Endothelial cell of umbilical vein (primary cell): ENCODE results near the gene POC5. TPM values are rescaled to one million over a fixed set of nuclear protein-coding genes. Genes with fewer than 3 reads are reported as not detected.

Experiments used
- BruUV-seq: library from RNA; stranded (reverse); fragments of 400-500 nt; replicated peaks from 2 replicates; lab custom pipeline; 2021; lab: Mats Ljungman, UMichigan
- CTCF ChIA-PET: fragments of 300-600, 350-600 bp; sonication (Branson Sonifier 250); formaldehyde crosslinking; loops from one replicate; lab custom pipeline; 2021; ENCODE audit warnings: antibody characterized with exemption, inconsistent platforms; lab: Charles Lee
- POLR2A ChIA-PET: fragments of 300-600, 350-600 bp; sonication (Branson Sonifier 250); formaldehyde crosslinking; loops from one replicate; lab custom pipeline; 2021; ENCODE audit warnings: antibody characterized with exemption, inconsistent platforms; lab: Charles Lee
- DNase-seq: peaks from one replicate; pipeline ENCODE4 v3.0.0-alpha.2; 2011; ENCODE audit warnings: low read depth, low spot score
- FAIRE-seq: peaks from 2 replicates; lab custom pipeline; 2011; peaks lifted over from hg19 to GRCh38; lab: Jason Lieb, UNC
- H2AFZ ChIP-seq: 2 replicates; pipeline ENCODE4 v1.6.0; 2012; ENCODE audit warnings: low read depth, low read length, control low read depth, inconsistent platforms
- H3K27ac ChIP-seq: 2 replicates; pipeline ENCODE4 v1.5.1; 2011; ENCODE audit warnings: low read depth, mild to moderate bottlenecking, control low read depth, low read length, moderate library complexity; ENCODE audit not compliant: insufficient read depth
- H3K27me3 ChIP-seq, 2 experiments: 2 replicates each; pipeline versions ENCODE4 v1.6.0 to v1.6.1; 2011; ENCODE audit warnings: low read length in 2 of 2, mixed read lengths in 1 of 2; ENCODE audit not compliant: control insufficient read depth in 2 of 2, insufficient read depth in 2 of 2
- H3K36me3 ChIP-seq, 2 experiments: 2 replicates in 1 of 2; 3 replicates in 1 of 2; pipeline ENCODE4 v1.5.1; 2011; ENCODE audit warnings: low read length in 2 of 2, mild to moderate bottlenecking in 1 of 2, moderate library complexity in 1 of 2; ENCODE audit not compliant: control insufficient read depth in 2 of 2, insufficient read depth in 2 of 2; ENCODE audit errors: extremely low read depth in 1 of 2
- H3K4me1 ChIP-seq: 3 replicates; pipeline ENCODE4 v1.5.1; 2011; ENCODE audit warnings: mild to moderate bottlenecking, low read length; ENCODE audit not compliant: control insufficient read depth, insufficient read depth; ENCODE audit errors: extremely low read depth
- H3K4me2 ChIP-seq: 2 replicates; pipeline ENCODE4 v1.6.1; 2011; ENCODE audit warnings: low read length, control low read depth, mixed read lengths; ENCODE audit not compliant: insufficient read depth
- H3K4me3 ChIP-seq, 3 experiments: fragments of 200-600 bp in 1 of 3; sonication (generic), shearing (Covaris generic) in 1 of 3; replicated peaks in 1 of 3; 2 replicates each; pipeline ENCODE4 v1.5.1; 2011 to 2016; ENCODE audit warnings: control low read depth in 3 of 3, low read length in 3 of 3, mild to moderate bottlenecking in 2 of 3, inconsistent platforms in 1 of 3, low read depth in 1 of 3, moderate library complexity in 1 of 3; ENCODE audit not compliant: insufficient read depth in 1 of 3
- H3K79me2 ChIP-seq: 2 replicates; pipeline ENCODE4 v1.6.0; 2012; ENCODE audit warnings: low read length, inconsistent platforms; ENCODE audit not compliant: control insufficient read depth, insufficient read depth
- H3K9ac ChIP-seq: replicated peaks from 2 replicates; pipeline ENCODE3; 2011; ENCODE audit warnings: low read length, control low read depth; ENCODE audit not compliant: insufficient read depth; ENCODE audit errors: extremely low read depth
- H3K9me1 ChIP-seq: replicated peaks from 3 replicates; pipeline ENCODE4 v1.6.0; 2011; ENCODE audit warnings: mild to moderate bottlenecking, low read length; ENCODE audit not compliant: control insufficient read depth, insufficient read depth; ENCODE audit errors: extremely low read depth
- H3K9me3 ChIP-seq: replicated peaks from 2 replicates; pipeline ENCODE4 v1.5.1; 2012; ENCODE audit warnings: low read length, inconsistent platforms; ENCODE audit not compliant: control insufficient read depth, insufficient read depth
- H4K20me1 ChIP-seq: replicated peaks from 2 replicates; pipeline ENCODE3; 2011; ENCODE audit warnings: mild to moderate bottlenecking, low read length; ENCODE audit not compliant: control insufficient read depth, insufficient read depth; ENCODE audit errors: extremely low read depth
- CTCF ChIP-seq, 2 donors: IDR thresholded peaks; 1 replicate in 1 of 2; 2 replicates in 1 of 2; pipeline ENCODE4 v1.5.1; 2011; ENCODE audit warnings: low read length in 2 of 2, mild to moderate bottlenecking in 2 of 2, moderate library complexity in 2 of 2, control low read depth in 1 of 2, inconsistent platforms in 1 of 2, low read depth in 1 of 2; ENCODE audit not compliant: insufficient read depth in 1 of 2; ENCODE audit errors: extremely low read depth in 1 of 2
- EZH2 ChIP-seq: IDR thresholded peaks from 2 replicates; pipeline ENCODE4 v1.6.1; 2012; ENCODE audit warnings: borderline replicate concordance, low read depth, mild to moderate bottlenecking, moderate library complexity, low read length, inconsistent platforms; ENCODE audit not compliant: severe bottlenecking
- GATA2 ChIP-seq: IDR thresholded peaks from 2 replicates; pipeline ENCODE4 v1.7.0; 2011; ENCODE audit warnings: low read depth, mild to moderate bottlenecking, moderate library complexity, mixed read lengths, low read length; ENCODE audit not compliant: insufficient read length, insufficient read depth
- JUN ChIP-seq: IDR thresholded peaks from 2 replicates; pipeline ENCODE4 v1.6.1; 2011; ENCODE audit warnings: borderline replicate concordance, low read depth; ENCODE audit not compliant: insufficient read length, insufficient read depth
- MAX ChIP-seq: IDR thresholded peaks from 2 replicates; pipeline ENCODE4 v1.6.1; 2011; ENCODE audit not compliant: insufficient read depth, insufficient read length
- MYC ChIP-seq: IDR thresholded peaks from one replicate; pipeline ENCODE4 v1.6.1; 2011; ENCODE audit warnings: mild to moderate bottlenecking, low read depth, low read length
- dilution Hi-C: fragments of 300-500 bp; cut with MboI; formaldehyde crosslinking; loops from one replicate; pipeline ENCODE4 v1.15.0; 2019; ENCODE audit warnings: low sequenced_read_pairs; ENCODE audit not compliant: extremely low pct_ligation_motif_present
- intact Hi-C: fragments of 100-400 bp; cut with micrococcal nuclease; formaldehyde crosslinking; loops from one replicate; pipeline ENCODE4 v1.10.0; 2022
- polyA plus RNA-seq, 4 experiments: library from polyadenylated mRNA; depleted of rRNA in 3 of 4; stranded (reverse) in 3 of 4; unstranded in 1 of 4; fragments of >200 nt; gene quantifications; 2 replicates each; pipeline versions ENCODE4 v1.2.1 to v1.2.3, GENCODE V29; 2011 to 2012; ENCODE audit warnings: missing spikeins in 1 of 4
- total RNA-seq: library from RNA; stranded (reverse); gene quantifications from 2 replicates; pipeline ENCODE4 v1.2.3, GENCODE V29; 2021

POC5 gene
- total and polyA plus RNA-seq, 2 donors (not counting 3 experiments of a cell fraction or from before 2014, with no cell fraction given): 8.3 to 15.9 TPM

- Histone ChIP-seq H3K4me2 (no peak overlapping the region), H3K9me1 (no peaks in the 10 kb centered on the region), H3K4me3 (no peak overlapping the region), H3K27me3 (no peaks in the 10 kb centered on the region), H3K9me3 (no peaks in the 10 kb centered on the region), H3K27ac (no peak overlapping the region), H3K79me2 (no peaks in the 10 kb centered on the region), H3K4me1 (no peaks in the 10 kb centered on the region), H4K20me1 (no peaks in the 10 kb centered on the region), H2AFZ (no peak overlapping the region), H3K36me3 (no peaks in the 10 kb centered on the region), H3K9ac (no peak overlapping the region)
- DNase-seq (no peak), FAIRE-seq (no peak)
- CTCF ChIA-PET: no interaction called here
- BruUV-seq: no TSS peak
- TF ChIP-seq GATA2 (no peak), EZH2 (no peak), MYC (no peak)
- POLR2A ChIA-PET: no interaction called here
- dilution Hi-C loops: no loop called here
- intact Hi-C loops: no loop called here
Observed at GRCh38 chr5:75654693-75655295, 62.4 kb downstream of the POC5 start.

- Histone ChIP-seq H3K36me3 (no peaks in the 10 kb centered on the region), H3K79me2 (no peaks in the 10 kb centered on the region), H3K4me2 (no peak overlapping the region), H3K4me1 (no peaks in the 10 kb centered on the region), H3K9ac (no peak overlapping the region), H3K27ac (no peak overlapping the region), H3K4me3 (no peak overlapping the region), H4K20me1 (no peaks in the 10 kb centered on the region), H3K9me3 (no peaks in the 10 kb centered on the region), H3K9me1 (no peaks in the 10 kb centered on the region), H2AFZ (no peak overlapping the region), H3K27me3 (no peaks in the 10 kb centered on the region)
- TF ChIP-seq JUN (no peak), GATA2 (no peak), CTCF (IDR thresholded peaks at IDR 0.05; ENCODE audit: extremely low read depth in 1 of 2, insufficient read depth in 1 of 2, low read depth in 1 of 2, low read length in 2 of 2) (no peak), MAX (no peak)
- dilution Hi-C loops: no loop called here
- CTCF ChIA-PET: no interaction called here
- POLR2A ChIA-PET: no interaction called here
- DNase-seq (no peak), FAIRE-seq (no peak)
- BruUV-seq: no TSS peak
- intact Hi-C loops: no loop called here
Observed at GRCh38 chr5:75653521-75653920, 63.7 kb downstream of the POC5 start.
